Measurements from ENCODE around the gene LRRK1.

The LRRK1 gene

GRCh38 chr15:100939791-100940190, 20.6 kb downstream of the LRRK1 start:
- H3K36me3 ChIP-seq, result peaks cover 0 to 4% (median 0%) of the 10 kb centered on the region in 3 donors
- H3K4me3 ChIP-seq, result no peak overlapping the region
- intact Hi-C loops (cut with DNase I; ENCODE audit: low total_unique reads), result no loop called here
- H3K27me3 ChIP-seq, result no peaks in the 10 kb centered on the region
- H3K4me1 ChIP-seq, result peaks cover 0 to 7% (median 4%) of the 10 kb centered on the region in 4 donors
- no peak overlapping the region for H3K27ac ChIP-seq
- no peak for TF ChIP-seq CTCF (IDR thresholded peaks at IDR 0.05)
- no peaks in the 10 kb centered on the region for H3K9me3 ChIP-seq
- no peak for DNase-seq

- Histone ChIP-seq H3K27me3 (no peaks in the 10 kb centered on the region), H3K9me3 (no peaks in the 10 kb centered on the region), H3K27ac (no peak overlapping the region), H3K4me3 (no peak overlapping the region), H3K36me3 (peaks cover 0 to 4% (median 0%) of the 10 kb centered on the region in 3 donors), H3K4me1 (peaks cover 0 to 7% (median 4%) of the 10 kb centered on the region in 4 donors)
- no peak for DNase-seq
- no peak for TF ChIP-seq CTCF (IDR thresholded peaks at IDR 0.05)
- intact Hi-C loops (cut with DNase I; ENCODE audit: low total_unique reads), result no loop called here
Observed at GRCh38 chr15:100940767-100941379, 21.7 kb downstream of the LRRK1 start.

GRCh38 chr15:100941536-100941935, 22.4 kb downstream of the LRRK1 start:
- Histone ChIP-seq H3K27me3 (no peaks in the 10 kb centered on the region), H3K4me3 (no peak overlapping the region), H3K9me3 (no peaks in the 10 kb centered on the region), H3K36me3 (peaks cover 0 to 1% (median 0%) of the 10 kb centered on the region in 3 donors), H3K27ac (no peak overlapping the region), H3K4me1 (peaks cover 0 to 7% (median 4%) of the 10 kb centered on the region in 4 donors)
- no peak for TF ChIP-seq CTCF (IDR thresholded peaks at IDR 0.05)
- intact Hi-C loops (cut with DNase I; ENCODE audit: low total_unique reads), result no loop called here
- DNase-seq, result no peak

- no peak for DNase-seq
- Histone ChIP-seq H3K9me3 (no peaks in the 10 kb centered on the region), H3K4me1 (peaks cover 0 to 7% (median 4%) of the 10 kb centered on the region in 4 donors), H3K27me3 (no peaks in the 10 kb centered on the region), H3K4me3 (no peak overlapping the region), H3K27ac (no peak overlapping the region), H3K36me3 (no peaks in the 10 kb centered on the region)
- intact Hi-C loops (cut with DNase I; ENCODE audit: low total_unique reads), result no loop called here
- TF ChIP-seq CTCF (IDR thresholded peaks at IDR 0.05), result no peak
Observed at GRCh38 chr15:100942656-100943425, 23.7 kb downstream of the LRRK1 start.

GRCh38 chr15:100944244-100944895, 25.2 kb downstream of the LRRK1 start:
- no peaks in the 10 kb centered on the region for H3K27me3 ChIP-seq
- peaks cover 0 to 7% (median 4%) of the 10 kb centered on the region in 4 donors for H3K4me1 ChIP-seq
- H3K36me3 ChIP-seq, result no peaks in the 10 kb centered on the region
- TF ChIP-seq CTCF (IDR thresholded peaks at IDR 0.05), result no peak
- no peak overlapping the region for H3K27ac ChIP-seq
- no peak for DNase-seq
- no peak overlapping the region for H3K4me3 ChIP-seq
- H3K9me3 ChIP-seq, result no peaks in the 10 kb centered on the region
- intact Hi-C loops (cut with DNase I; ENCODE audit: low total_unique reads), result no loop called here

Data from tibial artery (tissue), 4 donors.